Natural killer cell (primary cell): ENCODE data around the gene CTNNA3. TPM values are rescaled to one million over a fixed set of nuclear protein-coding genes. Genes with fewer than 3 reads are reported as not detected.

Source experiments
- ATAC-seq, 3 donors: fragments of 150-1000 bp in 2 of 3; fragments of 200-7000 bp in 1 of 3; cut with Tn5 transposase; 1 replicate in 1 of 3; 2 replicates in 2 of 3; pipeline ENCODE4 v1.10.0; 2021; ENCODE audit warnings: mild to moderate bottlenecking in 2 of 3, moderate library complexity in 2 of 3
- DNase-seq, 2 donors: peaks; one replicate each; pipeline versions ENCODE4 v3.0.0 to v3.0.0-alpha.2; 2013 to 2021; ENCODE audit warnings: mixed read lengths in 1 of 2
- H3K27ac ChIP-seq: one replicate; pipeline ENCODE4 v1.5.1; 2013; ENCODE audit warnings: mild to moderate bottlenecking, low read length
- H3K27me3 ChIP-seq: one replicate; pipeline ENCODE4 v1.6.1; 2013; ENCODE audit warnings: low read length; ENCODE audit not compliant: control insufficient read depth, insufficient read depth
- H3K36me3 ChIP-seq: one replicate; pipeline ENCODE4 v1.6.1; 2013; ENCODE audit warnings: low read length; ENCODE audit not compliant: control insufficient read depth, insufficient read depth
- H3K4me1 ChIP-seq: one replicate; pipeline ENCODE4 v1.6.1; 2013; ENCODE audit warnings: low read length; ENCODE audit not compliant: control insufficient read depth, insufficient read depth
- H3K4me3 ChIP-seq: one replicate; pipeline ENCODE4 v1.5.1; 2013; ENCODE audit warnings: low read length
- H3K9me3 ChIP-seq: one replicate; pipeline ENCODE4 v1.6.1; 2013; ENCODE audit warnings: low read length; ENCODE audit not compliant: control insufficient read depth, insufficient read depth
- H3K27ac Mint-ChIP-seq, 2 donors: one replicate each; pipeline ENCODE4 v1.8.0; 2022; ENCODE audit warnings: mild to moderate bottlenecking in 2 of 2, mixed read lengths in 2 of 2, moderate library complexity in 1 of 2
- H3K27me3 Mint-ChIP-seq, 2 donors: one replicate each; pipeline ENCODE4 v1.8.0; 2022; ENCODE audit warnings: low read depth in 2 of 2, mixed read lengths in 2 of 2
- H3K36me3 Mint-ChIP-seq: one replicate; pipeline ENCODE4 v1.8.0; 2022; ENCODE audit warnings: mixed read lengths
- H3K4me1 Mint-ChIP-seq, 2 donors: one replicate each; pipeline ENCODE4 v1.8.0; 2022; ENCODE audit warnings: mixed read lengths in 2 of 2
- H3K4me3 Mint-ChIP-seq: one replicate; pipeline ENCODE4 v1.8.0; 2022; ENCODE audit warnings: mild to moderate bottlenecking, moderate library complexity, mixed read lengths
- H3K9me3 Mint-ChIP-seq, 2 donors: one replicate each; pipeline ENCODE4 v1.8.0; 2022; ENCODE audit warnings: mixed read lengths in 2 of 2
- CTCF ChIP-seq: fragments of 200-600 bp; IDR thresholded peaks from one replicate; pipeline ENCODE4 v1.8.0; 2022; ENCODE audit warnings: antibody characterized with exemption
- WGBS: methylation state at CpG from one replicate; pipeline ENCODE4 v1.1.7; 2013; ENCODE audit warnings: missing lambda C conversion rate; ENCODE audit not compliant: insufficient coverage; 5-methylcytosine and 5-hydroxymethylcytosine counted together
- intact Hi-C: fragments of 100-400 bp; cut with micrococcal nuclease; formaldehyde crosslinking; loops from one replicate; pipeline ENCODE4 v1.14.2; 2022
- total RNA-seq, 4 donors: library from RNA; stranded (reverse); fragments of 120-200 nt in 1 of 4; gene quantifications; one replicate each; pipeline versions ENCODE4 v1.2.3 to v1.2.4, GENCODE V29; 2013 to 2022

Gene CTNNA3
- total RNA-seq, 3 donors from 2014 or later (not counting 1 experiment from before 2014, with no cell fraction given) = not detected

- H3K27ac ChIP-seq = no peak overlapping the region
- Mint-ChIP-seq H3K9me3 (peaks cover 4 to 8% of the 10 kb centered on the region in 2 donors), H3K36me3 (no peaks in the 10 kb centered on the region), H3K4me1 (no peaks in the 10 kb centered on the region), H3K4me3 (no peak overlapping the region), H3K27ac (no peak overlapping the region), H3K27me3 (peaks cover 2 to 14% of the 10 kb centered on the region in 2 donors)
- H3K27me3 ChIP-seq = no peaks in the 10 kb centered on the region
- TF ChIP-seq CTCF = no peak
- no peak for ATAC-seq
- H3K9me3 ChIP-seq = no peaks in the 10 kb centered on the region
- no peak overlapping the region for H3K4me3 ChIP-seq
- 74% methylated on average over 7 of the region's 10 CpGs for WGBS
- intact Hi-C loops = no loop called here
- H3K4me1 ChIP-seq = no peaks in the 10 kb centered on the region
- no peak for DNase-seq
- no peaks in the 10 kb centered on the region for H3K36me3 ChIP-seq
Measured at GRCh38 chr10:66924674-66925345, 771.2 kb downstream of the CTNNA3 start.

- no peak for TF ChIP-seq CTCF
- no peaks in the 10 kb centered on the region for H3K36me3 Mint-ChIP-seq
- H3K27me3 Mint-ChIP-seq = no peaks in the 10 kb centered on the region
- H3K9me3 Mint-ChIP-seq = peaks cover 4 to 15% of the 10 kb centered on the region in 2 donors
- DNase-seq (no peak), ATAC-seq (no peak)
- H3K36me3 ChIP-seq = no peaks in the 10 kb centered on the region
- H3K27ac Mint-ChIP-seq = no peak overlapping the region
- no peaks in the 10 kb centered on the region for H3K9me3 ChIP-seq
- 100% methylated on average over 1 of the region's 2 CpGs for WGBS
- H3K27ac ChIP-seq = no peak overlapping the region
- H3K4me1 ChIP-seq = no peaks in the 10 kb centered on the region
- H3K4me3 Mint-ChIP-seq = no peak overlapping the region
- no peaks in the 10 kb centered on the region for H3K4me1 Mint-ChIP-seq
- no peaks in the 10 kb centered on the region for H3K27me3 ChIP-seq
- H3K4me3 ChIP-seq = no peak overlapping the region
- intact Hi-C loops = no loop called here
Measured at GRCh38 chr10:66919248-66919647, 776.7 kb downstream of the CTNNA3 start.

- TF ChIP-seq CTCF = no peak
- no peaks in the 10 kb centered on the region for H3K9me3 ChIP-seq
- intact Hi-C loops = no loop called here
- Mint-ChIP-seq H3K4me1 (no peaks in the 10 kb centered on the region), H3K27ac (no peak overlapping the region), H3K27me3 (no peaks in the 10 kb centered on the region), H3K9me3 (peaks cover 6 to 14% of the 10 kb centered on the region in 2 donors), H3K36me3 (no peaks in the 10 kb centered on the region), H3K4me3 (no peak overlapping the region)
- no peaks in the 10 kb centered on the region for H3K4me1 ChIP-seq
- ATAC-seq (no peak), DNase-seq (no peak)
- WGBS = 83% methylated on average over 2 of the region's 3 CpGs
- H3K27me3 ChIP-seq = no peaks in the 10 kb centered on the region
- H3K27ac ChIP-seq = no peak overlapping the region
- H3K4me3 ChIP-seq = no peak overlapping the region
- no peaks in the 10 kb centered on the region for H3K36me3 ChIP-seq
Measured at GRCh38 chr10:66917104-66917503, 778.9 kb downstream of the CTNNA3 start.

GRCh38 chr10:66916030-66916429, 780.0 kb downstream of the CTNNA3 start:
- intact Hi-C loops = no loop called here
- ATAC-seq (no peak), DNase-seq (no peak)
- no CpG with 5 or more reads among the region's 2 CpGs for WGBS
- no peaks in the 10 kb centered on the region for H3K36me3 ChIP-seq
- H3K4me1 ChIP-seq = no peaks in the 10 kb centered on the region
- no peaks in the 10 kb centered on the region for H3K36me3 Mint-ChIP-seq
- H3K9me3 Mint-ChIP-seq = peaks cover 3 to 9% of the 10 kb centered on the region in 2 donors
- H3K27ac Mint-ChIP-seq = no peak overlapping the region
- no peaks in the 10 kb centered on the region for H3K27me3 Mint-ChIP-seq
- H3K27ac ChIP-seq = no peak overlapping the region
- H3K9me3 ChIP-seq = no peaks in the 10 kb centered on the region
- no peaks in the 10 kb centered on the region for H3K4me1 Mint-ChIP-seq
- no peak overlapping the region for H3K4me3 ChIP-seq
- no peaks in the 10 kb centered on the region for H3K27me3 ChIP-seq
- no peak for TF ChIP-seq CTCF
- H3K4me3 Mint-ChIP-seq = no peak overlapping the region
